ENCODE data around the gene TNXB.

Gene TNXB

GRCh38 chr6:32126880-32127279 is 17.7 kb upstream of the TNXB start:
- peak overlapping the region; percentile 65 to 94 for H3K4me3 ChIP-seq
- no peak for DNase-seq
- peak overlapping the region; percentile 89 to 93 for H3K27ac ChIP-seq
- no peaks in the 10 kb centered on the region for H3K9me3 ChIP-seq
- H3K27me3 ChIP-seq: no peaks in the 10 kb centered on the region
- peaks cover 0 to 43% (median 34%) of the 10 kb centered on the region in 4 donors for H3K4me1 ChIP-seq
- intact Hi-C loops (cut with DNase I; ENCODE audit: low total_unique reads): no loop called here
- H3K36me3 ChIP-seq: peaks cover 39 to 51% (median 43%) of the 10 kb centered on the region in 3 donors
- TF ChIP-seq, protein P1, sequence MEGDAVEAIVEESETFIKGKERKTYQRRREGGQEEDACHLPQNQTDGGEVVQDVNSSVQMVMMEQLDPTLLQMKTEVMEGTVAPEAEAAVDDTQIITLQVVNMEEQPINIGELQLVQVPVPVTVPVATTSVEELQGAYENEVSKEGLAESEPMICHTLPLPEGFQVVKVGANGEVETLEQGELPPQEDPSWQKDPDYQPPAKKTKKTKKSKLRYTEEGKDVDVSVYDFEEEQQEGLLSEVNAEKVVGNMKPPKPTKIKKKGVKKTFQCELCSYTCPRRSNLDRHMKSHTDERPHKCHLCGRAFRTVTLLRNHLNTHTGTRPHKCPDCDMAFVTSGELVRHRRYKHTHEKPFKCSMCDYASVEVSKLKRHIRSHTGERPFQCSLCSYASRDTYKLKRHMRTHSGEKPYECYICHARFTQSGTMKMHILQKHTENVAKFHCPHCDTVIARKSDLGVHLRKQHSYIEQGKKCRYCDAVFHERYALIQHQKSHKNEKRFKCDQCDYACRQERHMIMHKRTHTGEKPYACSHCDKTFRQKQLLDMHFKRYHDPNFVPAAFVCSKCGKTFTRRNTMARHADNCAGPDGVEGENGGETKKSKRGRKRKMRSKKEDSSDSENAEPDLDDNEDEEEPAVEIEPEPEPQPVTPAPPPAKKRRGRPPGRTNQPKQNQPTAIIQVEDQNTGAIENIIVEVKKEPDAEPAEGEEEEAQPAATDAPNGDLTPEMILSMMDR (IDR thresholded peaks at IDR 0.05): no peak

DNA sequence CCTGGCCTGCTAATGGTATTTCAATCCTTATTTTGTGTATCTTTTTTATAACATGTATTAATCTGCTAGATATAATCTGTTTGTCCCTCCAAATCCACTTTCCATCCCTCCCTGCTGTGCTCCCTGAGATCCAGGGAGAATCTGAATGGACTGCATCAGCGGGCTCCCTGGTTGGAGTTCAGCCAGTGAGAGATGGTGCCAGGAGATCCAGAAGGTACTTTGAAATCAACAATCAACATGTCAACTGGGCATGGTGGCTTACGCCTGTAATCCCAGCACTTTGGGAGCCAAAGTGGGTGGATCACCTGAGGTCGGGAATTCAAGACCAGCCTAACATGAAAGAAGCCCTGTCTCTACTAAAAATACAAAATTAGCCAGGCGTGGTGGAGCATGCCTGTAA is 14.5 kb upstream of the TNXB start:
- no peak for DNase-seq
- H3K36me3 ChIP-seq: peaks cover 59 to 80% (median 61%) of the 10 kb centered on the region in 3 donors
- intact Hi-C loops (cut with DNase I; ENCODE audit: low total_unique reads): no loop called here
- no peaks in the 10 kb centered on the region for H3K9me3 ChIP-seq
- no peak overlapping the region for H3K27ac ChIP-seq
- H3K4me1 ChIP-seq: peaks cover 0 to 29% (median 26%) of the 10 kb centered on the region in 4 donors
- no peaks in the 10 kb centered on the region for H3K27me3 ChIP-seq
- TF ChIP-seq, protein P1 (IDR thresholded peaks at IDR 0.05): no peak
- no peak overlapping the region for H3K4me3 ChIP-seq

GRCh38 chr6:32120573-32121059 is 11.5 kb upstream of the TNXB start:
- TF ChIP-seq, protein P1 (IDR thresholded peaks at IDR 0.05): no peak
- H3K36me3 ChIP-seq: peaks cover 70 to 97% (median 83%) of the 10 kb centered on the region in 3 donors
- intact Hi-C loops (cut with DNase I; ENCODE audit: low total_unique reads): no loop called here
- H3K27me3 ChIP-seq: no peaks in the 10 kb centered on the region
- H3K4me3 ChIP-seq: no peak overlapping the region
- H3K9me3 ChIP-seq: no peaks in the 10 kb centered on the region
- peaks cover 0 to 8% (median 4%) of the 10 kb centered on the region in 4 donors for H3K4me1 ChIP-seq
- H3K27ac ChIP-seq: no peak overlapping the region
- DNase-seq: no peak

- H3K36me3 ChIP-seq: peaks cover 55 to 93% (median 70%) of the 10 kb centered on the region in 3 donors
- peaks cover 0 to 14% (median 8%) of the 10 kb centered on the region in 4 donors for H3K4me1 ChIP-seq
- TF ChIP-seq, protein P1 (IDR thresholded peaks at IDR 0.05): peak; percentile 91 to 93
- intact Hi-C loops (cut with DNase I; ENCODE audit: low total_unique reads): loop anchor here (2.0 kb wide), 1 partner anchor 36 kb away; the partner anchor contains the start of gene PPT2
- no peaks in the 10 kb centered on the region for H3K27me3 ChIP-seq
- no peak overlapping the region for H3K4me3 ChIP-seq
- DNase-seq: peak; percentile 82 to 93
- peak overlapping the region; percentile 37 to 68 for H3K27ac ChIP-seq
- H3K9me3 ChIP-seq: no peaks in the 10 kb centered on the region
Measured at GRCh38 chr6:32118782-32119628, 9.9 kb upstream of the TNXB start.

DNA sequence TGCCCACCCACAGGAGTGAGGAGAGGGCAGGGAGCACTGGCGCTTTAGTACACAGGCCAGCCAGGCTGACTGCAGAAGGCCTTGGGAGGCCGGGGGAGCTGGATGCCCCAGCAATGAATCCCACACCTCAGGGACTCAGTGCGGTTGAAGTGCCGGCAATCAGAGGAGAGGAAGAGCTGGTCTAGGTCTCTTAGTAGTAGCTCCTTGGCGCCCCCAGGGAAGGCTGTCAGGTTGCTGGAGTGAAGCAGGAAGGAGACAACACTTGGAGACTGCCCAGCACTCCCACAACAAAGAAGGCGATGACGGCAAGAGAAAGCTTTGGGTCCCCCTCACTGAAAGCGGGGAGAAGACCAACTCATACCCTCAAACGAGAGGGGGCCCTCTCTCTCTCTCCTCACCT is 8.3 kb upstream of the TNXB start:
- intact Hi-C loops (cut with DNase I; ENCODE audit: low total_unique reads): no loop called here
- no peak overlapping the region for H3K4me3 ChIP-seq
- TF ChIP-seq, protein P1 (IDR thresholded peaks at IDR 0.05): no peak
- H3K27me3 ChIP-seq: no peaks in the 10 kb centered on the region
- DNase-seq: no peak
- H3K36me3 ChIP-seq: peaks cover 44 to 77% (median 54%) of the 10 kb centered on the region in 3 donors
- no peak overlapping the region for H3K27ac ChIP-seq
- H3K9me3 ChIP-seq: no peaks in the 10 kb centered on the region
- peaks cover 0 to 29% (median 20%) of the 10 kb centered on the region in 4 donors for H3K4me1 ChIP-seq

Measured in tibial artery (tissue), 4 donors.